Parathyroid adenoma (tissue), 2 donors: ENCODE results near the gene TMCO4.
A peak's percentile ranks its signal among the peaks of the same experiment; 100 is the strongest.
"Not testable (repeated sequence)": the region's sequence is repeated elsewhere in the genome, so short reads cannot be mapped to it uniquely, and the experiment has no call there.

ENCODE experiments used
- H2AFZ ChIP-seq: fragments of 300-600 bp; sonication (generic); one replicate; pipeline ENCODE4 v1.7.0; 2017; ENCODE audit warnings: antibody characterized with exemption, mild to moderate bottlenecking
- H3K27ac ChIP-seq: fragments of 300-600 bp; sonication (generic); one replicate; pipeline ENCODE4 v1.7.0; 2017
- H3K27me3 ChIP-seq: fragments of 300-600 bp; sonication (generic); one replicate; pipeline ENCODE4 v1.7.0; 2017; ENCODE audit warnings: low read length; ENCODE audit not compliant: control insufficient read depth, insufficient read depth
- H3K36me3 ChIP-seq: fragments of 300-600 bp; sonication (generic); one replicate; pipeline ENCODE4 v1.7.0; 2017; ENCODE audit warnings: low read length; ENCODE audit not compliant: control insufficient read depth, insufficient read depth
- H3K4me1 ChIP-seq: fragments of 300-600 bp; sonication (generic); one replicate; pipeline ENCODE4 v1.7.0; 2017; ENCODE audit warnings: control low read depth
- H3K4me2 ChIP-seq: fragments of 300-600 bp; sonication (generic); one replicate; pipeline ENCODE4 v1.7.0; 2017; ENCODE audit warnings: low read length
- H3K4me3 ChIP-seq: fragments of 300-600 bp; sonication (generic); one replicate; pipeline ENCODE4 v1.7.0; 2017; ENCODE audit warnings: low read depth, low read length
- H3K79me2 ChIP-seq: fragments of 300-600 bp; sonication (generic); one replicate; pipeline ENCODE4 v1.7.0; 2017; ENCODE audit warnings: control low read depth
- H3K9ac ChIP-seq: fragments of 300-600 bp; sonication (generic); one replicate; pipeline ENCODE4 v1.7.0; 2017; ENCODE audit warnings: mild to moderate bottlenecking
- H3K9me3 ChIP-seq: fragments of 300-600 bp; sonication (generic); one replicate; pipeline ENCODE4 v1.7.0; 2017; ENCODE audit warnings: low read length; ENCODE audit not compliant: control insufficient read depth
- CTCF ChIP-seq: fragments of 300-600 bp; sonication (generic); IDR thresholded peaks from one replicate; pipeline ENCODE4 v1.7.0; 2017; ENCODE audit warnings: antibody characterized with exemption, mild to moderate bottlenecking
- donor health status: primary hyperparathyroidism.

Gene TMCO4

GRCh38 chr1:19643602-19644394, 155.9 kb downstream of the TMCO4 start, which contains the start of gene NBL1:
NBL1 (plus strand) TSS chr1:19644311; CDS start chr1:19655031, 10,720 bp downstream.
- Histone ChIP-seq H3K4me1 (peaks cover 3% of the 10 kb centered on the region), H3K4me2 (peak within 1 kb of the TSS; percentile 80), H3K9me3 (no peaks in the 10 kb centered on the region), H3K27ac (peak within 1 kb of the TSS; percentile 51), H3K27me3 (no peaks in the 10 kb centered on the region), H3K9ac (peak within 1 kb of the TSS; percentile 46), H3K36me3 (no peaks in the 10 kb centered on the region), H3K79me2 (no peaks in the 10 kb centered on the region), H2AFZ (peak within 1 kb of the TSS; percentile 76), H3K4me3 (peak within 1 kb of the TSS; percentile 77)
- no peak for TF ChIP-seq CTCF

- peak overlapping the region; percentile 76 for H2AFZ ChIP-seq
- no peak overlapping the region for H3K27ac ChIP-seq
- H3K4me1 ChIP-seq, result peaks cover 3% of the 10 kb centered on the region
- H3K27me3 ChIP-seq, result no peaks in the 10 kb centered on the region
- peak overlapping the region; percentile 34 for H3K4me3 ChIP-seq
- H3K4me2 ChIP-seq, result no peak overlapping the region
- no peaks in the 10 kb centered on the region for H3K36me3 ChIP-seq
- no peak overlapping the region for H3K9ac ChIP-seq
- no peaks in the 10 kb centered on the region for H3K79me2 ChIP-seq
- TF ChIP-seq CTCF, result no peak
- H3K9me3 ChIP-seq, result no peaks in the 10 kb centered on the region
These were observed 156.6 kb downstream of the TMCO4 start for GRCh38 chr1:19643121-19643520.

GRCh38 chr1:19640363-19641316, 159.1 kb downstream of the TMCO4 start:
- no peaks in the 10 kb centered on the region for H3K9me3 ChIP-seq
- TF ChIP-seq CTCF, result no peak
- peak overlapping the region; percentile 73 for H2AFZ ChIP-seq
- peak overlapping the region; percentile 72 for H3K27ac ChIP-seq
- H3K4me3 ChIP-seq, result no peak overlapping the region
- H3K4me2 ChIP-seq, result no peak overlapping the region
- H3K27me3 ChIP-seq, result no peaks in the 10 kb centered on the region
- no peaks in the 10 kb centered on the region for H3K36me3 ChIP-seq
- peaks cover 9% of the 10 kb centered on the region for H3K4me1 ChIP-seq
- H3K9ac ChIP-seq, result no peak overlapping the region
- H3K79me2 ChIP-seq, result no peaks in the 10 kb centered on the region

GRCh38 chr1:19639999-19640362, 159.7 kb downstream of the TMCO4 start:
- H3K4me3 ChIP-seq, result no peak overlapping the region
- peak overlapping the region; percentile 72 for H3K27ac ChIP-seq
- H3K4me1 ChIP-seq, result peaks cover 9% of the 10 kb centered on the region
- no peak overlapping the region for H3K9ac ChIP-seq
- no peaks in the 10 kb centered on the region for H3K36me3 ChIP-seq
- no peaks in the 10 kb centered on the region for H3K79me2 ChIP-seq
- H3K27me3 ChIP-seq, result no peaks in the 10 kb centered on the region
- H3K4me2 ChIP-seq, result no peak overlapping the region
- H2AFZ ChIP-seq, result no peak overlapping the region
- H3K9me3 ChIP-seq, result no peaks in the 10 kb centered on the region
- no peak for TF ChIP-seq CTCF

GRCh38 chr1:19639228-19639627, 160.5 kb downstream of the TMCO4 start:
- H3K36me3 ChIP-seq, H2AFZ ChIP-seq, H3K27ac ChIP-seq, H3K4me2 ChIP-seq, H3K27me3 ChIP-seq, H3K9me3 ChIP-seq, H3K79me2 ChIP-seq, H3K4me3 ChIP-seq, H3K9ac ChIP-seq, H3K4me1 ChIP-seq: not testable (repeated sequence)
